ENCODE data around the gene LSAMP.

- TF ChIP-seq CTCF (IDR thresholded peaks at IDR 0.05) (no peak), POLR2A (IDR thresholded peaks at IDR 0.05) (no peak)
These were observed 28.9 kb upstream of the LSAMP start for GRCh38 chr3:116474032-116474780.

All from lower leg skin (tissue), 3 donors.